ENCODE data around the gene GPRASP3. TPM values are rescaled to one million over a fixed set of nuclear protein-coding genes. Genes with fewer than 3 reads are reported as not detected.

Gene GPRASP3
- total and polyA plus RNA-seq, 4 donors: 0.47 to 3.5 (median 1.9) TPM

DNA sequence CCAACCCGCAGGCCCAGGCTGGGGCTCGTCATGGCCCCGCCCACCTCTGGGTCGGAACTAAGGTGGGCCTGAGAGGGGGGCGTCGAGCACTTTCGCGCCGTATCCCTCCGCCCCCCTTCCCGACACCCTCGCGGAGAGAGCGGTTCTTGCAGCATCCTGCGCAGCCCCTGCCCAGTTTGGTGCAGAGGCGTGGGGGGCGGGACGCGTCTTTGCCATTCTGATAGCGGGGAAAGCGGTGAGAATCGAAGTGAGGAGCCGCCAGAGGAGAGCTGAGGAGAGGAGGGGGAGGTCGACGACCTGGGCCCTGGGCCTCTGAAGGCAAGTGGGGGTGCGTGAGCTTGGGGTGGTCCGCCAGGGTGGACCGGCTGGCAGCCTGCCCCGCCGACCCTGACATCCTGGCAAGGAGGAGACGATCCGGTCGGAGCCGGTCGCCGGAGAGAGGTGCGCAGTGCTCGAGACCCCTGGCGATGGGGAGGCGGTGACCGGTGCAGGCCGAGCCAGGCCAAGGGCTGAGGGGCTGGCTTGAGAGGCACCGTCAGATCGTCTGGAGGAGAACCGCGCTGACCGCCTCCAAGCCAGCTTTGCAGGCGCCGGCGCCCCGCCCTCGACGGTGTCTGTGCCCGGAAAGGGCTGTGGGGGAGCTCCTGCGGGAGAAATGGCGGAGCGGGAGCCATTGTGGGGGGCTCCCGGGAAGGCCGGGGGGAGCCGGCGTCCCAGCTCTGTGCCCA lies 25.5 kb downstream of the GPRASP3 start:
- 5% methylated on average over 61 of the region's 61 CpGs for WGBS
- no peaks in the 10 kb centered on the region for H3K27me3 ChIP-seq (ENCODE audit: control insufficient read depth in 4 of 4, insufficient read depth in 4 of 4, low read length in 3 of 4)
- TF ChIP-seq HNF4G (IDR thresholded peaks at IDR 0.05) (no peak), ZBTB33 (IDR thresholded peaks at IDR 0.05) (no peak), GABPA (IDR thresholded peaks at IDR 0.05 in 1 of 2, conservative IDR thresholded peaks at IDR 0.05 in 1 of 2) (no peak)
- no peak overlapping the region for H3K27ac ChIP-seq (ENCODE audit: low read depth in 1 of 2, low read length in 2 of 2)
- no peaks in the 10 kb centered on the region for H3K36me3 ChIP-seq (ENCODE audit: control insufficient read depth in 4 of 4, insufficient read depth in 3 of 4, low read depth in 1 of 4, low read length in 3 of 4)
- no peak overlapping the region for H3K9ac ChIP-seq (ENCODE audit: low read depth in 1 of 2, low read length in 2 of 2)
- H3K9me3 ChIP-seq (ENCODE audit: control insufficient read depth in 4 of 4, low read length in 3 of 4): no peaks in the 10 kb centered on the region
- peaks cover 0 to 5% (median 0%) of the 10 kb centered on the region in 4 donors for H3K4me1 ChIP-seq (ENCODE audit: control insufficient read depth in 4 of 4, insufficient read depth in 4 of 4, low read length in 3 of 4)
- peak; percentile 35 for DNase-seq (ENCODE audit: low spot score)
- H3K4me3 ChIP-seq (ENCODE audit: low read depth in 1 of 3, low read length in 3 of 3): peak overlapping the region in 2 of 3 donors; percentile 48 to 52

- Histone ChIP-seq H3K4me1 (ENCODE audit: control insufficient read depth in 4 of 4, insufficient read depth in 4 of 4, low read length in 3 of 4) (peaks cover 0 to 5% (median 2%) of the 10 kb centered on the region in 4 donors), H3K27ac (ENCODE audit: low read depth in 1 of 2, low read length in 2 of 2) (no peak overlapping the region), H3K27me3 (ENCODE audit: control insufficient read depth in 4 of 4, insufficient read depth in 4 of 4, low read length in 3 of 4) (no peaks in the 10 kb centered on the region), H3K9me3 (ENCODE audit: control insufficient read depth in 4 of 4, low read length in 3 of 4) (no peaks in the 10 kb centered on the region), H3K9ac (ENCODE audit: low read depth in 1 of 2, low read length in 2 of 2) (no peak overlapping the region), H3K4me3 (ENCODE audit: low read depth in 1 of 3, low read length in 3 of 3) (no peak overlapping the region), H3K36me3 (ENCODE audit: control insufficient read depth in 4 of 4, insufficient read depth in 3 of 4, low read depth in 1 of 4, low read length in 3 of 4) (no peaks in the 10 kb centered on the region)
- TF ChIP-seq FOXA2 (IDR thresholded peaks at IDR 0.05) (no peak), ATF3 (IDR thresholded peaks at IDR 0.05) (no peak), RXRA (IDR thresholded peaks at IDR 0.05) (no peak), SP1 (IDR thresholded peaks at IDR 0.05) (no peak)
- TF ChIP-seq, protein P1, sequence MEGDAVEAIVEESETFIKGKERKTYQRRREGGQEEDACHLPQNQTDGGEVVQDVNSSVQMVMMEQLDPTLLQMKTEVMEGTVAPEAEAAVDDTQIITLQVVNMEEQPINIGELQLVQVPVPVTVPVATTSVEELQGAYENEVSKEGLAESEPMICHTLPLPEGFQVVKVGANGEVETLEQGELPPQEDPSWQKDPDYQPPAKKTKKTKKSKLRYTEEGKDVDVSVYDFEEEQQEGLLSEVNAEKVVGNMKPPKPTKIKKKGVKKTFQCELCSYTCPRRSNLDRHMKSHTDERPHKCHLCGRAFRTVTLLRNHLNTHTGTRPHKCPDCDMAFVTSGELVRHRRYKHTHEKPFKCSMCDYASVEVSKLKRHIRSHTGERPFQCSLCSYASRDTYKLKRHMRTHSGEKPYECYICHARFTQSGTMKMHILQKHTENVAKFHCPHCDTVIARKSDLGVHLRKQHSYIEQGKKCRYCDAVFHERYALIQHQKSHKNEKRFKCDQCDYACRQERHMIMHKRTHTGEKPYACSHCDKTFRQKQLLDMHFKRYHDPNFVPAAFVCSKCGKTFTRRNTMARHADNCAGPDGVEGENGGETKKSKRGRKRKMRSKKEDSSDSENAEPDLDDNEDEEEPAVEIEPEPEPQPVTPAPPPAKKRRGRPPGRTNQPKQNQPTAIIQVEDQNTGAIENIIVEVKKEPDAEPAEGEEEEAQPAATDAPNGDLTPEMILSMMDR (IDR thresholded peaks at IDR 0.05; ENCODE audit: low read depth, low read length, missing input control): no peak
- WGBS: 62% methylated on average over 2 of the region's 2 CpGs
- no peak for DNase-seq (ENCODE audit: low spot score)
Observed at GRCh38 chrX:102765217-102765616, 44.7 kb downstream of the GPRASP3 start.

DNA sequence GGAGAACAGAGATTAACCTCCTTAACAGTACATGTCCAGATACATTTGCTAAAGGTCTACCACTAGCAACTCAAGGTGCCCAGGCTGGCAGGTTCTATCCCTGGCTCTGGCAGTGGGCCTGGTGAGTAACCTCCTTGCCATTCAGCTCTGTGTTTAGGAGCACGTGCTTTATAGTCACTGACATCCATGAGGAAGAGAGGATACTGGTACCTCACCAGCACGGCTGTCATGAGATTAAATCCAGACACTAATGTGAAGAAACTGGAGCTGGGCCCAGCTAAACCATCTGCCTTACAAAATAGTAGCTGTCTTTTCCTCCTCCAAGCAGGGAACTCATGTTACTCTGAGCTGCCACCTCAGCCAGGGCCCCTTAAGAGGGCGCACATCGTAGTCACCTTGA lies 45.3 kb downstream of the GPRASP3 start:
- no peak for TF ChIP-seq REST (IDR thresholded peaks at IDR 0.05)
- no peak for TF ChIP-seq FOXA1 (IDR thresholded peaks at IDR 0.05)
- WGBS: 69% methylated on average over 4 of the region's 4 CpGs
- H3K27ac ChIP-seq (ENCODE audit: low read depth in 1 of 2, low read length in 2 of 2): no peak overlapping the region
- H3K4me3 ChIP-seq (ENCODE audit: low read depth in 1 of 3, low read length in 3 of 3): no peak overlapping the region
- H3K36me3 ChIP-seq (ENCODE audit: control insufficient read depth in 4 of 4, insufficient read depth in 3 of 4, low read depth in 1 of 4, low read length in 3 of 4): no peaks in the 10 kb centered on the region
- no peak for DNase-seq (ENCODE audit: low spot score)
- no peak overlapping the region for H3K9ac ChIP-seq (ENCODE audit: low read depth in 1 of 2, low read length in 2 of 2)
- H3K27me3 ChIP-seq (ENCODE audit: control insufficient read depth in 4 of 4, insufficient read depth in 4 of 4, low read length in 3 of 4): no peaks in the 10 kb centered on the region
- no peaks in the 10 kb centered on the region for H3K9me3 ChIP-seq (ENCODE audit: control insufficient read depth in 4 of 4, low read length in 3 of 4)
- H3K4me1 ChIP-seq (ENCODE audit: control insufficient read depth in 4 of 4, insufficient read depth in 4 of 4, low read length in 3 of 4): peaks cover 0 to 6% (median 2%) of the 10 kb centered on the region in 4 donors

All from liver (tissue), 9 donors.